HepG2 (cell line): ENCODE results near the gene ZCCHC3. TPM values are rescaled to one million over a fixed set of nuclear protein-coding genes. Genes with fewer than 3 reads are reported as not detected.

Source experiments
- BORCS8-MEF2B ChIP-seq: sonication (generic); formaldehyde crosslinking; IDR thresholded peaks from 2 replicates; pipeline ENCODE4 v1.8.0; 2022; ENCODE audit warnings: mild to moderate bottlenecking, missing genetic modification reagents
- GABPB1 ChIP-seq: IDR thresholded peaks from 2 replicates; pipeline ENCODE4 v1.6.1; 2016; ENCODE audit warnings: mild to moderate bottlenecking, missing genetic modification reagents, moderate library complexity, missing compliant biosample characterization
- GLI4 ChIP-seq: sonication (generic); formaldehyde crosslinking; IDR thresholded peaks from 2 replicates; pipeline ENCODE4 v1.5.1; 2020; ENCODE audit warnings: missing genetic modification reagents, mild to moderate bottlenecking, moderate library complexity, borderline replicate concordance
- KLF11 ChIP-seq: IDR thresholded peaks from 2 replicates; pipeline ENCODE4 v1.6.1; 2016; ENCODE audit warnings: missing compliant biosample characterization
- POLR2A ChIP-seq, 2 experiments: IDR thresholded peaks; 2 replicates each; pipeline ENCODE4 v1.6.1; 2011; ENCODE audit warnings: low read depth in 2 of 2, low read length in 2 of 2, mild to moderate bottlenecking in 1 of 2, moderate library complexity in 1 of 2; ENCODE audit not compliant: insufficient read depth in 1 of 2
- POLR2AphosphoS5 ChIP-seq: IDR thresholded peaks from 2 replicates; pipeline ENCODE4 v1.6.1; 2012; ENCODE audit warnings: low read depth, low read length
- RBM39 ChIP-seq: fragments of 200-400 bp; formaldehyde crosslinking; IDR thresholded peaks from one replicate; pipeline ENCODE4 v1.6.1; 2018; ENCODE audit warnings: antibody characterized with exemption, mild to moderate bottlenecking, low read depth, low read length; ENCODE audit not compliant: poor library complexity, severe bottlenecking
- REXO4 ChIP-seq: sonication (generic); formaldehyde crosslinking; IDR thresholded peaks from 2 replicates; pipeline ENCODE4 v1.8.0; 2022; ENCODE audit warnings: missing genetic modification reagents, mild to moderate bottlenecking, borderline replicate concordance
- SIX1 ChIP-seq: sonication (generic); formaldehyde crosslinking; IDR thresholded peaks from 2 replicates; pipeline ENCODE4 v1.4.0; 2020; ENCODE audit warnings: missing genetic modification reagents, borderline replicate concordance
- SPEN ChIP-seq: sonication (generic); formaldehyde crosslinking; IDR thresholded peaks from 2 replicates; pipeline ENCODE4 v1.5.1; 2020; ENCODE audit warnings: low read depth, mild to moderate bottlenecking, missing genetic modification reagents
- ZNF343 ChIP-seq: sonication (generic); formaldehyde crosslinking; IDR thresholded peaks from 2 replicates; pipeline ENCODE4 v1.4.0; 2020; ENCODE audit warnings: mild to moderate bottlenecking, missing genetic modification reagents
- polyA plus RNA-seq, 8 experiments: library from polyadenylated mRNA; depleted of rRNA in 3 of 8; stranded (reverse) in 7 of 8; unstranded in 1 of 8; fragments of >200 nt; fragmentation: Illumina TruSeq in 4 of 8; extraction: Trizol in 4 of 8; gene quantifications; 2 replicates each; pipeline versions ENCODE4 v1.2.1 to v1.2.3, GENCODE V29; 2011 to 2016; ENCODE audit warnings: low read depth in 4 of 8, missing spikeins in 1 of 8, mixed read lengths in 1 of 8; ENCODE audit not compliant: insufficient read depth in 1 of 8
- total RNA-seq, 5 experiments: library from RNA; depleted of rRNA; stranded (reverse); fragments of >200 nt; fragmentation: Illumina TruSeq; extraction: Trizol; gene quantifications; 2 replicates each; pipeline ENCODE4 v1.2.3, GENCODE V29; 2016; ENCODE audit warnings: low read depth in 1 of 5
- TF ChIP-seq, protein P1 (sequence below): sonication (generic); formaldehyde crosslinking; IDR thresholded peaks from 2 replicates; pipeline ENCODE4 v1.4.0; 2020; ENCODE audit warnings: missing genetic modification reagents
- TF ChIP-seq, protein P2 (sequence below): sonication (generic); formaldehyde crosslinking; IDR thresholded peaks from 2 replicates; pipeline ENCODE4 v1.4.0; 2020; ENCODE audit warnings: missing genetic modification reagents, low read depth, mild to moderate bottlenecking, borderline replicate concordance
- TF ChIP-seq, protein P3 (sequence below): sonication (generic); formaldehyde crosslinking; IDR thresholded peaks from 2 replicates; pipeline ENCODE4 v1.8.0; 2022; ENCODE audit warnings: missing genetic modification reagents, mild to moderate bottlenecking, inconsistent platforms, borderline replicate concordance
- TF ChIP-seq, protein P4 (sequence below): sonication (generic); formaldehyde crosslinking; IDR thresholded peaks from 2 replicates; pipeline ENCODE4 v1.4.0; 2020; ENCODE audit warnings: missing genetic modification reagents, borderline replicate concordance

Gene ZCCHC3
- total and polyA plus RNA-seq, 2 of the 13 experiments (the other 11 are each of a cell fraction or from before 2014, with no cell fraction given) = 46.6 to 63.0 TPM

DNA sequence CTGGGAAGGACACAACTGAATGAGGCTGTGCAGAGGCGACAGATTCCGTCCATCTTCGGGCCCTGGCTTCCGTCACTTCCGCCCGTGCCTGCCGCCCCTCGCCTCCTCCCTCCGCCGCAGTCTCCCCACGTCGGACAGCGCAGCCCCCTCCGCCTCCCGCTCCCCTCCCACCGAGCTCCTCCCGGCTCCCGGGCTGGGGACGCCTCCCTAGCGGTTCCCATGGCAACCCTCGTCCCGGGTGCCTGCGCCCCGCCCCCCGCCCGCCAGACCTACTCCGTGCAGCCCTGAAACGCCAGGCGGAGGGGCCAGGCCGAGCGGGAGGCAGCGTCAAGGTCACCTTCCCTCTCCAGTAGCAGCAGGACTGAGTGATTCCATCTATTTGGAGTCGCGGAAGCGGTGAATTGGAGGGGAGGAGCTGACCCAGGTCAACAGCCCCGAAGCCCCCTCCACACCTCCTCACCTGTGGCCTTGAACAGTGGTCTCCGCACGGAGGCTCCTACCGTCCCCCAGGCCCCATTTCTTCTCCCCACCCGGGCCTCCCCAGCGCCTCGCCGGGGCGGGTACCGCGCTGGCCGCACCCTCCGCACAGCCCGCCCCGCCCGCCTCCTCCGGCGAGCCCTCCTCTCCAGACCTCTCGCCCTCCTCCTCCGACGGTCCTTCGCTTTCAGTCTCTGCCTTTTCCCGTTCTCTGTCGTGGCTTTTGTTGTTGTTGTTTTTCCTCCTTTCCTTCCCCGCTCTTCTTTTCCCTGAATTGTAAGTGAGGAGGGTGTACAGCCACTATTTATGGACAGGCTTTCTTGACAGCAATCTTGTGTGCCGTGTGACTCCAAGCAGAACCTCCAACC is 50.5 kb downstream of the ZCCHC3 start (continued):
- TF ChIP-seq REXO4 (CRISPR knock-in tag) (no peak), GLI4 (CRISPR knock-in tag) (peak; percentile 85; the same call in 1 of the 2 replicates), POLR2AphosphoS5 (peak; percentile 88), GABPB1 (CRISPR knock-in tag) (peak; percentile 93), ZNF343 (CRISPR knock-in tag) (peak; percentile 85; the same call in 1 of the 2 replicates), POLR2A (IDR thresholded peaks at IDR 0.05; ENCODE audit: insufficient read depth in 1 of 2, low read depth in 2 of 2, low read length in 2 of 2) (peak; percentile 80 to 85), SIX1 (CRISPR knock-in tag) (peak; percentile 76), BORCS8-MEF2B (CRISPR knock-in tag) (peak; percentile 95), KLF11 (CRISPR knock-in tag) (peak; percentile 98; the same call in 1 of the 2 replicates), RBM39 (peak; percentile 99), SPEN (CRISPR knock-in tag) (peak; percentile 93)
- TF ChIP-seq, protein P1, sequence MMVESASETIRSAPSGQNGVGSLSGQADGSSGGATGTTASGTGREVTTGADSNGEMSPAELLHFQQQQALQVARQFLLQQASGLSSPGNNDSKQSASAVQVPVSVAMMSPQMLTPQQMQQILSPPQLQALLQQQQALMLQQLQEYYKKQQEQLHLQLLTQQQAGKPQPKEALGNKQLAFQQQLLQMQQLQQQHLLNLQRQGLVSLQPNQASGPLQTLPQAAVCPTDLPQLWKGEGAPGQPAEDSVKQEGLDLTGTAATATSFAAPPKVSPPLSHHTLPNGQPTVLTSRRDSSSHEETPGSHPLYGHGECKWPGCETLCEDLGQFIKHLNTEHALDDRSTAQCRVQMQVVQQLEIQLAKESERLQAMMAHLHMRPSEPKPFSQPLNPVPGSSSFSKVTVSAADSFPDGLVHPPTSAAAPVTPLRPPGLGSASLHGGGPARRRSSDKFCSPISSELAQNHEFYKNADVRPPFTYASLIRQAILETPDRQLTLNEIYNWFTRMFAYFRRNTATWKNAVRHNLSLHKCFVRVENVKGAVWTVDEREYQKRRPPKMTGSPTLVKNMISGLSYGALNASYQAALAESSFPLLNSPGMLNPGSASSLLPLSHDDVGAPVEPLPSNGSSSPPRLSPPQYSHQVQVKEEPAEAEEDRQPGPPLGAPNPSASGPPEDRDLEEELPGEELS (CRISPR knock-in tag) = peak; percentile 94
- TF ChIP-seq, protein P2, sequence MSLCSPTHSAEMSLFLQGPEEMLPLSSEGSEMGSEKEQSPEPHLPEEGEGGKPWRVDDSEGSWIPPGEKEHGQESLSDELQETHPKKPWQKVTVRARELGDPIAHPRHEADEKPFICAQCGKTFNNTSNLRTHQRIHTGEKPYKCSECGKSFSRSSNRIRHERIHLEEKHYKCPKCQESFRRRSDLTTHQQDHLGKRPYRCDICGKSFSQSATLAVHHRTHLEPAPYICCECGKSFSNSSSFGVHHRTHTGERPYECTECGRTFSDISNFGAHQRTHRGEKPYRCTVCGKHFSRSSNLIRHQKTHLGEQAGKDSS (CRISPR knock-in tag) = peak; percentile 96
- TF ChIP-seq, protein P3, sequence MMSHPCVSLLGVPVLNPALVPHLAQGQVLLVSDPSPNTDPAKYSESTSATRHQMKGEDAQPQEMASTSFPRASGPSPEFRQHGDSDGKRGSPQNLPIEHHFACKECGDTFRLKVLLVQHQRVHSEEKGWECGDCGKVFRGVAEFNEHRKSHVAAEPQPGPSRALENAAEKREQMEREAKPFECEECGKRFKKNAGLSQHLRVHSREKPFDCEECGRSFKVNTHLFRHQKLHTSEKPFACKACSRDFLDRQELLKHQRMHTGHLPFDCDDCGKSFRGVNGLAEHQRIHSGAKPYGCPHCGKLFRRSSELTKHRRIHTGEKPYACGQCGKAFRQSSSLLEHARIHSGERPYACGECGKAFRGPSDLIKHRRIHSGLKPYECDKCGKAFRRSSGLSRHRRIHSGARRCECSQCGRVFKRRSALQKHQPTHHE (CRISPR knock-in tag) = peak; percentile 97; the same call in 1 of the 2 replicates
- TF ChIP-seq, protein P4, sequence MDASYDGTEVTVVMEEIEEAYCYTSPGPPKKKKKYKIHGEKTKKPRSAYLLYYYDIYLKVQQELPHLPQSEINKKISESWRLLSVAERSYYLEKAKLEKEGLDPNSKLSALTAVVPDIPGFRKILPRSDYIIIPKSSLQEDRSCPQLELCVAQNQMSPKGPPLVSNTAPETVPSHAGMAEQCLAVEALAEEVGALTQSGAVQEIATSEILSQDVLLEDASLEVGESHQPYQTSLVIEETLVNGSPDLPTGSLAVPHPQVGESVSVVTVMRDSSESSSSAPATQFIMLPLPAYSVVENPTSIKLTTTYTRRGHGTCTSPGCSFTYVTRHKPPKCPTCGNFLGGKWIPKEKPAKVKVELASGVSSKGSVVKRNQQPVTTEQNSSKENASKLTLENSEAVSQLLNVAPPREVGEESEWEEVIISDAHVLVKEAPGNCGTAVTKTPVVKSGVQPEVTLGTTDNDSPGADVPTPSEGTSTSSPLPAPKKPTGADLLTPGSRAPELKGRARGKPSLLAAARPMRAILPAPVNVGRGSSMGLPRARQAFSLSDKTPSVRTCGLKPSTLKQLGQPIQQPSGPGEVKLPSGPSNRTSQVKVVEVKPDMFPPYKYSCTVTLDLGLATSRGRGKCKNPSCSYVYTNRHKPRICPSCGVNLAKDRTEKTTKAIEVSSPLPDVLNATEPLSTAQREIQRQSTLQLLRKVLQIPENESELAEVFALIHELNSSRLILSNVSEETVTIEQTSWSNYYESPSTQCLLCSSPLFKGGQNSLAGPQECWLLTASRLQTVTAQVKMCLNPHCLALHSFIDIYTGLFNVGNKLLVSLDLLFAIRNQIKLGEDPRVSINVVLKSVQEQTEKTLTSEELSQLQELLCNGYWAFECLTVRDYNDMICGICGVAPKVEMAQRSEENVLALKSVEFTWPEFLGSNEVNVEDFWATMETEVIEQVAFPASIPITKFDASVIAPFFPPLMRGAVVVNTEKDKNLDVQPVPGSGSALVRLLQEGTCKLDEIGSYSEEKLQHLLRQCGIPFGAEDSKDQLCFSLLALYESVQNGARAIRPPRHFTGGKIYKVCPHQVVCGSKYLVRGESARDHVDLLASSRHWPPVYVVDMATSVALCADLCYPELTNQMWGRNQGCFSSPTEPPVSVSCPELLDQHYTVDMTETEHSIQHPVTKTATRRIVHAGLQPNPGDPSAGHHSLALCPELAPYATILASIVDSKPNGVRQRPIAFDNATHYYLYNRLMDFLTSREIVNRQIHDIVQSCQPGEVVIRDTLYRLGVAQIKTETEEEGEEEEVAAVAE (CRISPR knock-in tag) = 0 out of 2 replicates have a peak, but pooled peaks have one; percentile 90
